Upper lobe of left lung (tissue), 4 donors: ENCODE results near the gene PIWIL4.

Experiments
- EP300 ChIP-seq, 4 donors: sonication (generic); formaldehyde crosslinking; IDR thresholded peaks; one replicate each; pipeline ENCODE4 v1.5.1; 2017; ENCODE audit warnings: antibody characterized with exemption in 4 of 4, control low read depth in 2 of 4
- POLR2A ChIP-seq, 4 donors: fragments of 450-650 bp; IDR thresholded peaks; one replicate each; pipeline ENCODE4 v1.5.1; 2016 to 2017; ENCODE audit warnings: antibody characterized with exemption in 4 of 4, mild to moderate bottlenecking in 2 of 4

DNA sequence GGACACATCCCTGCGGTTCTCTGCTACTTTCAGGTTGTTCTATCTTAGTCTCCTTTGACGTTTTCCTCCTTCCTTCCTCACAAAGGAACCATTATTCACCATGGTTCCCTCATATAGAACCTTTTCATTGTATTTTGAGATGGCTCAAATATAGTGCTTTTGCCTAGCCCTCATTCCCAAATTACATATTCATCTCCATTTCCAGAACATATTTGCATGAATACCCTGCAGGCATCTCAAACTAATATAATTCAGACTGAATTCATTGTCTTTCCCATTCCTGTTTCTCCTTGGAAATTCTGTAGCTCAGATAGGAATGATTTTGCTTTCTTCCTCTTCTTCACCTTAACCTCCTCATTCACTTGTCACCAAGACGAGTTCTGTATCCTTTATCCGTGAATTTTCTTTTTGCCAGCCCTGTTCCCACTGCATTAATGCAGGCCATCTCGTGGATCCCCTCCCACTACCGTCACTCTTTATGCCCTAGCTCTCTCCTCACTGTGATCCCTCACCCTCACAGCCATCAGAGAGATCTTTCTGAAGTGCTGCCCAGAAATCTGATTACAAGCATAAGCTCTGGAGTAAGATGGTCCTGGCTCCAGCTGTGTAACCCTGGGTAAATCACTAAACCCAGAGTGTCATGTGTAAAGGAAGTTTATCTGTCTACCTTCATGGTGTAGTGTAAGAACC is 23.3 kb downstream of the PIWIL4 start:
- TF ChIP-seq EP300 (IDR thresholded peaks at IDR 0.05) (no peak), POLR2A (IDR thresholded peaks at IDR 0.05) (no peak)
